Measurements from ENCODE around the gene C4orf17.
"Not testable (repeated sequence)": the region's sequence is repeated elsewhere in the genome, so short reads cannot be mapped to it uniquely, and the experiment has no call there.

C4orf17 gene

DNA sequence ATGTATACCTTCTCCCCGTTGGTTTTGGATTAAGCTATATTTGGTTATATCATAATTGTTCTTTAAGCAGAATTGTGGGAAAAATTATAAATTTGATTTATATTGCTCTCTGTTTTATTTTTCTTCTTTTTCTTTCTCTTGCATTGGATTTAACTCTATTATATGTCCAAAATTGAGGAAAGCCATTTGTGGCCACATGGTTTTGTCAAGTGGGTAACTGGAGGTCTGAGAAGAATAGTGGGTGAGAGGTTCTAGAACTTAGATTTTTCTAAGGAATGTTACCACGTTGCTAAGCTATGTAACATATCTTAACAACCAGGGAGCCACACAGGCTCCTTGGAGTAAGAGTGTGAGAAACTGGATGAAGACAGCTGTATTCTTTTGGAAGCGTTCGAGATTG lies at the start of gene C4orf17:
Gene C4orf17 (plus strand): TSS at position 301 of the 400 bp plus-strand sequence. CDS start 2,061 bp downstream, outside the sequence.
- DNase-seq, result no peak

DNA sequence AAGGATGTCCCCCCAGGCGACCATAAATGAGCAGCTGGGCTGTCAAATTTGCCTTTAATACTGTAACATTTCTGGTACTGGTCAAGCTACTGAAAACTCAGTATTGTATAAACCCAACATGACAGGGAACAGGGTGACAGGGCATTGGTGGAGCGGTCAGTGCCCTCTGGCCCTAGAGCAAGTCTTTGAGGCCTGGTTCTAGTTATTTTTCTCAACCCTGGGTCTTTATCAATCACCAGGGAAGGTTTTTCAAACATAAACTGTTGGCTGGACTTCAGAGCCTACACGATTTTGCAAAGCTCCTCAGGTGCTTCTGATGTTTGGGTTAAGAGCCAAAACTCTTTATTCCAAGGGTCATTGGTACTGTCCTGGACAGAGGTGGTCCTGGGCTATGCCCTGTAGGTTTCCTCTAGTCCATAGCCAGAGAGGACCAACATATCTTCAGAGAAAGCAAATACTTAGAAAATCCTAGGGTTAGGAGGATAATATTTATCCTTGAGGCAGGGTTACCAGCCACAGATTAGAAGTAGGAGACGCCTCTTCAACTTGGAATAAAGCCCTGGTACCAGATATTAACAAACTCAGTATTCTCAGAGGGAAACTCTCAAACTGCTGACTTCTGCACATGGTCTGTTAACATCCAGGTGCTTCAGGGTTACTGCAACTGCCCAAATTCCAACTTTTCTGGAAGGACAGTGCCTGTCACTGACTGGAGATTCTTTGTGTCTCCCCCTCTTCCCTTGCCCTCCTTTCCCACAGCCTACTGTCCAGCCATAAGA lies 49.0 kb upstream of the C4orf17 start:
- DNase-seq, result no peak

DNA sequence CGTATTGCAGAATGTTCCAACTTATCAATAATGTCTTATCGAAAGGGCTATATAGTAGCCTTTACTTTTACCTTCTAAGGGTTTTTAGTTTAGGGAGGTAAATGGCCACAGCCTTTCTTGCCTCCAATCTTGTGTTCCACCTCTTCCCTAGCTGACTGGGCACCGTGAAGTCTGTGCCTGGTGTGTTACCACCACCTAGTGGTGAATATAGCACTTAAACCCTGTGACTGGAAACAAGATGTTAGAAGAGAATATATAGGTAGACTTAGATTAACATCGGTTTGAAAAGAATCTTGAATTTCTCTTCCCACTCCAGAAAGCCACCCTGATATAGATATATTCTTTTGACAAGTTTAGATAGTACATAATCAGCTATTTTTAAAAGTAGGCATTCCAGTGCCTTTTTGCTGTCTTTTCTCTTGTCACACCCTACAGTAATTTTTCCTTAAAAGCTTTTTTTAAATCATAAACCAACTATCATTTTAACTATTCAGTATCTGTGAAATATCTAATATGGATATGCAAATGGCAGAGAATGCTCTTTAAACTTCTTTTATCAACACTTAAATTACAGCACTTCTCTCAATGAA lies 47.9 kb upstream of the C4orf17 start:
- peak; percentile 45 for DNase-seq

DNA sequence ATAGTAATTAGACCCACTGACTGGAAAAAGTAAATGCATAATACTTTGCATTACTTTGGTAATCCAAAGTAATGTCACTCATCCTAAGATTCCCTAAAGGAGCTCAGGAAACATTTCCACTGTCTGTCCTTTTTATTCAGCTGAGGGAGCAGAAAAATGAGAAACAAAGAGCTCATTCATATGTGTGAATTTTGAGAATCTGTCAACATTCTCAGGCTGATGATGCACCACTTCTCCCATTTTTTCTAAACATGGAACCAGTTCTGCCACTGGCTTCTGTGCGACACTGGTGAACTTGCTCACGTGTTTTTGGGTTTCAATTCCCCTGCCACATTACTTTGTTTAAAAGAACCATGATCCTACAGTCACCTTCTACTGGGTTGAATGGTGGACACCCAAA lies 47.3 kb upstream of the C4orf17 start:
- DNase-seq, result no peak

DNA sequence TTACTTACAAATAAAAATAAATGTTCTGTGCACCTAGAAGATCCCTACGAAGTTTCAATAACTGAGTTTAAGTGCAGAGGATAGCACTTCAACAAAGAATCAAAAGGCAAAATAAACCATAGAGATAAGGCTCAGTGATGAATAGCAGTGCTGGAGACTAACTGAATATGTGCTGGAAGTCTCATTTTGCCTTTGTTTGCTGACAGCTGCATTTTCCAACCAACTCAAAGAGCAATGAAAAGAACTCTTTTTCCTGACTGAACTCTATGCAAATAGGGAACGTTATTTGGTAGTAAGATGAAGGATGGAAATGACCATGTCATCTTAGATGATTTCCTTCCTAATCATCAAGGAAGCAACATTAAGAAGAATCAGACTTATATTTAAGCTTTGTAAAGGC lies 42.9 kb upstream of the C4orf17 start:
- no peak for DNase-seq

DNA sequence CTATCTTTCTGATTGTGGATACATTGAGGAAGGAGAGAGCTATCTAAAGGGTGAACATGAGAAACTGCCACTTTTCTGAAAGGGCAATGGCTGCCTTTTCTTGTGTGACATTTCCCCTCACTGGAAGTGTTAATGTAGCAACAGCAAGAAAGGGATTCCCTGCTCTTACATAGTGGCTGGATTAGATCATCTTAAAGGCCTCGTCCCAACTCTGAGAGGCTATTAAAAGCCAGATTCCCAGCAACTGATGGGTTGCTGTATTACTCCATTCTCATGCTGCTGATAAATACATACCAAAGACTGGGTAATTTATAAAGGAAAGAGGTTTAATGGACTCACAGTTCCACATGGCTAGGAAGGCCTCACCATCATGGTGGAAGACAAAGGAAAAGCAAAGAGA lies 41.9 kb upstream of the C4orf17 start:
- DNase-seq, result no peak

DNA sequence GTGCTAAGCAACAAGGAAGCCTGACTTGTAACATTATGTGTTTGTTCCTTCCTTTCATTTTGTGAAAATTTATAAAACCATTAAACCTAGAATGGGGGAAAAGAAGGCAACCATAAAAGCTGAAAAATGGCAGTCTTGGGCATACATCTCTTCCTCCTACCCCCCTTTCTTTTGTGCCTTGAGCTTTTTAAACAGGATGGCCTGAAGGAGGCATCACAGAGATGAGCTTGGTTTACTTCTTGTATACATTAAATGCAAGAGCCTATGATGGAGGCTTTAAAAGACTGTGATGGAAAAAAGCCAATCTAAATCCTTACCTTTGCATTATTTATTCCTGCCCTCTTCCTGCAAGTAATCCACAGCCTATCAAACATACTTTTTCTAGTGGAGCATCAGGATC lies 39.5 kb upstream of the C4orf17 start:
- no peak for DNase-seq

DNA sequence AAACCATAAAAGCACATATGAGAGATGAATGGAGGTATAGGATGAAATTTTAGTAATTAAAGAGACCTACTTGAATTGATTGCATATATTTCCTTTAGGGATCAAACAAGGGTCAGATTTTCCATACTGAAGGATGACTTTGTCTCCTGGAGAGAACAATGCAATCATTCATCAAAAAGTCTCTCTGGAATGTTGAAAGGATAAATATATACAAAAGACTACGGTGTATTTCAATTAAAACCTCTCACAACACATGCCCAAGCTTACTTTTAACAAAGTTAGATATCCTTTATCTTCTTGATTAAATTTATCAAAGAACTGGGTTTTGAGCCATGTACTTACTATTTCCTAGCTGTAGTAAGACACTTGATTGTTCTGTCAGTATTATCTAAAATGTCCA lies 38.9 kb upstream of the C4orf17 start:
- DNase-seq, result no peak

DNA sequence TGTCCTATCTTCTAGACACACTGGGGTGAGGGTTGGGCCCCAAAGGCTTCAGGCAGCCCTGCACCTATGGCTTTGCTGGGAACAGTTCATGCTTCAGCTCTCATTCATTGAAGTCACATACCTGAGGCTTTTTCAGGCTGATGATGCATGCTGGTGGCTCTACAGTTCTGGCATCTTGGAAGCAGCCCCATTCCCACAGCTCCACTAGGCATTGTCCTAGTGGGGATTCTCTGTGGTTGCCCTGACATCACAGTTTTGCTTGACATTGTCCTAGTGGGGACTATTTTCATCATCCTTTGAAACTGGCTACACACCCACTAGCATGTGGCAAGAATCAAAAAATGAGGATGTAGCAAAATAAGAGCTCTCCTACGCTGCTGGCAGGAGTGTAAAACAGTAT lies 37.7 kb upstream of the C4orf17 start:
- no peak for DNase-seq

DNA sequence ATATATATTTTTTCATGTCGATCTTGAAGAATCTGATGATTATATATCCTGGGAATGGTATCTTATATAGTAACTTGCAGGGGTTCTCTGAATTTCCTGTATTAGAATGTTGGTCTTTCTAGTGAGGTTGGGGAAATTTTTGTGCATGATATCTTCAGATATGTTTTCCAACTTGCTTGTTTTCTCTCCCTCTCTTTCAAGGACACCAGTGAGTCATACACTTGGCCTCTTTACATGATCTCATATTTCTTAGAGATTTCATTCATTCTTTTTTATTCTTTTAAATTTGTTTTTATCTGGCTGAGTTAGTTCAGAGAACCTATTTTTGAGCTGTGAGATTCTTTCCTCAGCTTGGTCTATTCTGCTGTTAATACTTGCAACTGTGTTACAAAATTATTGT lies 27.2 kb upstream of the C4orf17 start:
- DNase-seq, result no peak

DNA sequence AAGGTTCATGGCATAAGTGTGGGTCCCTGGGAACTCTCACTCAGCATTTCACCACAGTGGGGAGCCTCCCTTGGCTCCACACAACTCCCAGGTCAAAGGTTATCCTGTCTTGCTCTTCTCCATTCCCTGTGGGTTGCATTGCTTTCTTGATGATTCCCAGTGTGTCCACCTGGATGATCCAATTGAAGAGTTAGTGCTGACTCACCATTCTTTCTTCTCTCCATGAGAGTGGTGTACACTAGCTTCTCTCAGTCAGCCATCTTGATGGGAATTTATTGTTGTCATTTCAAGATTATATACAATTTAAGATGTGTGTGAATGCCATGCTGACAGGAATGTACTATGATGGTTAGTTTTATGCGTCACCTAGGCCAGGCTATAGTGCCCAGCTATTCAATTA lies 25.6 kb upstream of the C4orf17 start:
- DNase-seq, result no peak

DNA sequence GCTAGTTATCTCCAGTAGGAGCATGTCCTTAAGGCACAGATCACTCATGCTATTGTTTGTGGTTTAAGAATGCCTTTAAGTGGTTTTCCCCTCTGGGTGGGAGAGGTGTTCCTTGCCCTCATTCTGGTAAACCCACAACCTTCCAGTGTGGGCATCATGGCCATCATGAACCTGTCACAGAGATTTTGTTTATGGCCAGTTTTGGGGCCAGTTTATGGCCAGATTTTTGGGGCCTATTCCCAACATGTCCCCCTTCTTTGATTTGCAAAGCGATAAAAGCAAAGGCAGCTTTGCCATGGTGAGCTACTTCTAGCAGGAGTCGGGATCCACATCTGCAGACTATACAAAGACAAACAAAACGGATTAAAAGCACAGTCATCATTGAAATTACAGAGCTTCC lies 24.2 kb upstream of the C4orf17 start:
- not testable (repeated sequence) for DNase-seq

DNA sequence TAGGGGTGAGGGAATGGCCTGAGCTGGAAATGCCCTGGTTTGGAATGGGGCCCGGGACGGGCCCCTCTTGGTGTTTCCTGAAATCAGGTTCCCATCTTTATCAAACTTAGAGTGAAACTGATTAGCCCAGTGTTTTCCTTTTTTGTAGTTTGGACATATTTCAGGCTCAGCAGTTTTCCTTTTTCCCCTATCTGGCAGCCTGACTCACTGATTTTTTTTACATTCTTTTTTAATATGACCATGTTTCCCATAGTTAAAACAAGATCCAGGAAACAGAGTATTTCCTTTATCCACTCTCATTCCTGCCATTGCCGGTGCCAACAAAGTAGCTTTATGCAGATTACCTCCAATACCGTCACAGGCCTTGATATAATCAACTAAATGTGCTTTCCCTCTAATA lies 20.5 kb upstream of the C4orf17 start:
- no peak for DNase-seq

DNA sequence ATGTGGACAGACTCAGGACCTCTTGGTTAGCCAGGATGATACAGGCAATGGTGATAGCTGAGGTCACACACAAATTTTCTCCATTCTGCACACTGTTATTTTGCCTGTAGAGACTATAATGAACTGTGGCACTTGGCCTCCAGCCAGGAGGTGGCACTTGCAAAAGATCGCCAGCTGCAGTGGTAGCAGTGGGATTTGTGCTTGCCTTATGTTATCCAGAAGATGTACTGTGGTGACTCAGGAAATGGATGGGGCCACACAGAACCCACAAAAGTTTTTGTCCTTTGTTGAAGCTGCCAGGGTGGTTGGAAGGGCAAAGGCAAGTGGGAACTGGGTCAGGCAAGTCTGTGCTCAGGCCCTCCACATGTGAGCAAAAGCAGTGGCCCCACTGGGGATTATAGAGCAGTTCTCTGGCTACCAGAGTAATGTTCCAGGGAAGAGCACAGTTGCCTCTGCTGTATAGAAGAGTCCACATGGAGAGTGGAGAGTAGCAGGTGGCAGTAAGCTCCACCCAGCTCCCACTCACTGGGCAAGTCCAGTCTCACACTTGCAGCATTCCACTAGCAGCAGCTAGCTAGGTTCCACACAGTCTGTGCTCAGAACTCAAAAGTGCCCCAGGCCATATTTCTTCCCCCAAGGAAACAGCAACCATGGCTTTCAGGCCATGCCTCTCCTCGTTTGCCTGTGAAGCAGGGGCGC lies 5.9 kb upstream of the C4orf17 start:
- no peak for DNase-seq

DNA sequence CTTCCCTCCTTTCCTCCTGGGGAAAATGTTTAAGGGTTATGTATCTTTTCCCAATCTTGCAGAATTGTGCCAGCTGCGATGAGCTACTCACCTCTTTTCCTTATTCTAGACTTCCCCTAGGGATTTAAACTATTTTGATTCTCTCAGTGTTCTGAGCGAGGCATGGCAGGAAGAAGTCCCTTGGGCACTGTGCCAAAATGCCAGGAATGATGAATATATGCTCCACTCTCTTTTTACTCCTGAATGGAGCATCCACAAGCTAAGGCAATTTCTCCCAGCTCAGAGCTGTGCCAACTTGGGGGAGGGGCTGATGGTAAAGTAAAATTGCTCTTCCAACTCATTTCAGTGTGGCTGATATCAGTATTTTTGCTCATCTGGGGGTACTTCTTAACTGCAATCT lies 4.0 kb upstream of the C4orf17 start:
- DNase-seq, result no peak

DNA sequence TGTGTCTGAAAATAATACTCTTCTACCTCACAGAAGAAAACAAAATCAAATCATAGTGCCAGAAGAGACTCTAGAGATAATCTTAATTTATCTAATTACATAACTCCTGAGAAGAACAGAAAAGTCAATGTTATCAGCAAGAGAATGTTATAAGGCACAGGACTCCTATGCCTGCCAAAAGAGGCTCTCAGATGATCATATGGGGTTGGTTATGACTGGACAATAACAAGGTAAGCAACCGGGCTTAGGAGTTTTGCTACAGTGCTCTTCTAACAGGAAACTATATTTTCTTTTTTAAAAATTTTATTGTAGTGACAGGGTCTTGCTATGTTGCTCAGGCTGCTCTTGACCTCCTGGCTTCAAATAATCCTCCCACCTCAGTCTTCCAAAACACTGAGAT lies 3.5 kb upstream of the C4orf17 start:
- DNase-seq, result no peak

DNA sequence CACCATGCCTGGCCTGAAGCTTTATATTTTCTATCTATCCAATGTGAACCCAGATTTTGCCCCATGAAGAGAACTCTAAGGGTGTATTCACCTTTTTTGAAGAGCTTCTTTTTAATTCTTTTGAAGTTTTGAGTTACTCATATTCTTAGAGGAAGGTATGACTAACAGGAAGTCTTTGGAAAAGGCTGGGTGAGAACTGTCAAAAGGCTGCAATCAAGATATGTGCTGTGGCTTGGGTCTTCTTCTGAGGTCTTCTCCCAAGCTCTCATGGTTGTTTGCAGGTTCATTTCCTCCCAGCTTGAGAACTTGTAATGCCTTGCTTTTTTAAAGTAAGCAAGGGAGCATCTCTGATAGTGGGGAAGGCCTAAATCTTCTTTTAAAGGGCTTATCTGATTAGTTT lies 3.1 kb upstream of the C4orf17 start:
- no peak for DNase-seq

DNA sequence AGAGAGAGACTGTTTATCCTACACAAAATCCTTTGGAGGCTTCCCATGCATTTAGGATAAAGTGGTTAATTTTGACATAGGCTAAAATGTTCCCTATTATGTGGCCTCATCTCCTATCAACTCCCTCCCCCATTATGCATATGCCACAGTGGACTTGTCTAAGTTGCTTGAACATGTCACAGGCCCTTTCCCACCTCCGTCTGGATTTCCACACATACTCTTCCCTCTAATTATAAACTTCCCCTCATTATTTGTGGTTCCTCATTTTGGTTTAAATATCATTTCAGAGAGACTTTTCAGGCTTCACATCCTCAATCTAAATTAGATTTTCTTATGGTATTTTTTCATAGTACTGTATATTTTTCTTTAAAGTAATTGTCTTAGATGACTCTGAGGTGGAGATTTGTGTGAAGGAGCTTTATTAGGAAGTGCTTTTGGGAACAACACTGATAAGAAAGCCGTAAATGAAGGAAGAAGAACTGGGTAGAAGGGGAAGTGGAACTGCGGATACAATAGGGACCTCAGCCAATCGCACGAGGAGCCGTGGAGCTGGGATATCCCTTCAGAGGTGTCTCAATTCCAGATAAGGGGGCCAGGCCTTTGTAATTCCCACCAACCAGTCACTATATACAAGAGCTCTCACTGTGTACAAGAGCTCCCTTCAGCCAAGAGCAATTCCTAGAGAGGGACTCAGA lies 7.9 kb downstream of the C4orf17 start:
- no peak for DNase-seq

DNA sequence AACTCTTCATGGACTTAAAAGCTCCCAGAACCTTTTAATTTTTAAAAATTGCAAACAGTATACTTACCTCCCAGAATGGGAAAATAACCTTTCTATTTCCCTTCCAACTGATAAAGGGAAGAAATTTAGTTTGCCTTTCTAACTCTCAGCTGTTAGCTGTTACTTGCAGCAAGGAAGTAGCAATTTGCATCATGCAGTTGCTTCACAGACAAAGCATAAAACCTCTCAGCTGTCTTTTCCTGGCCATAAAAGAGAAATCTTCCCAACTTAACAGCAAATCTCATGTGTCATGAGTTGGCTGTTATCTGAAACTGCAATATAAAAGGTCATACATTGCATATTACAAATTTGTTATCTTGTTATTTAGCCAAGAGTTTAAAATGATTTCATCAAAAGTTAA lies 18.4 kb downstream of the C4orf17 start:
- no peak for DNase-seq

DNA sequence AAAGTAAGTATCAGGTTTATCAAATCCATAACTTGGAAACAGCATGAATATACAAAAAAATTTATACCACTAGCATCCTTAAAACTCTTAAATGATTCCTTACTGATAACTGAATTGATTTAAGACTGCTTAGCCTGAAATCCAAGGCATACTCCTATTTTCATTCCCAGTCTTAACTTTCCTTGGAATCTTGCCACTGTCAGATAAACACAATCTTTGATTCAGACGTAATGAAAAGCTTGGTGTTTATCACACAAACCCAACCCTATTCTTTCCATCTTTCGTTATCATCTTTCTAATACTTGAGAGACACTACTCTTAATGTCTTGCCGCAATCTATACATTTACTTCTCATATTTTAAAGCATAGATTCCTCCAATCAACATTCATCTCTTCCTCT lies 19.1 kb downstream of the C4orf17 start:
- no peak for DNase-seq

DNA sequence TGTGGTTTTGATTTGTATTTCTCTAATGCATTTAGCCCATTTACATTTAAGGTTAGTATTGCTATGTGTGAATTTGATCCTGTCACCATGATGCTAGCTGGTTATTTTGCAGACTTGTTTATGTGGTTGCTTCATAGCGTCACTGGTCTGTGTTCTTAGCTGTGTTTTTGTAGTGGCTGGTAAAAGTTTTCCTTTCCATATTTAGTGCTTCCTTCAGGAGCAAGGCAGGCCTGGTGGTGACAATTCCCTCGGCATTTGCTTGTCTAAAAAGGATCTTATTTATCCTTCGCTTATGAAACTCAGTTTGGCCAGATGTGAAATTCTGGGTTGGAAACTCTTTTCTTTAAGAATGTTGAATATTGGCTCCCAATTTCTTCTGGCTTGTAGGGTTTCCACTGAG lies 23.9 kb downstream of the C4orf17 start:
- DNase-seq, result not testable (repeated sequence)

DNA sequence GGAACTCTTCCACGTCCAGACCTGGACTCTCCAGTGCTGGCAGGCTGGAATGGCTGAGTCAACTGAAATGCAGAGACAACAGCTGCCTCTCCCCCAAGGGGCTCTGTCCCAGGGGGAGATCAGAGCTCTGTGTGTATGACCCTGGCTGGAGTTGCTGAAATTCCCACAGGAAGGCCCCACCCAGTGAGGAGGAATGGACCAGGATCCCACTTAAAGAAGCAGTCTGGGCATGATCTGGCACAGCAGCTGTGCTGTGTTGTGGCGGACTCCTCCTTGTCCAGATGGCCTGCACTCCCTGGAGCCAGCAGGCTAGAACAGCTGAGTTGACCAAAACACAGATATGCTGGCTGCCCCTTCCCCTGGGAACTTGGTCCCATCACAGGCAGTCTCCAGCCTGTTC lies 25.4 kb downstream of the C4orf17 start:
- DNase-seq, result no peak

DNA sequence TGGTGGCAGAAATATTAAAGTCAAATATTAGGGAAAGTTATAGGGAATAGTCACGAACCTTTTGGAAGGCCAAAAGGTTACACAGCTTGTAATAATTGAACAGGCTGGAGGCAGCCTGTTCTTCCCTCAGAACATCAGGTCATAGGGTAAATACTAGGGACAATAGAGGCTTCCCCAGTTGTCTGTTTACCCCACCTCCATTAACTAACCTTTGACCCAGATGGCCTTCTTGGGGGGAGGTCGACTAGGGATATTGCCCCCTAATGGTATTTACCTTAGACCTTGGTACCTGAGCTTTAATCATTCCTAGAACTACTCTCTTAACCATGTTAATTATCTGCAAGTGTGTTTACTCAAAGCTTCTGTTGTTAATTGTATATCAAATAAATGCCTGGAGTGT lies 26.0 kb downstream of the C4orf17 start:
- no peak for DNase-seq

DNA sequence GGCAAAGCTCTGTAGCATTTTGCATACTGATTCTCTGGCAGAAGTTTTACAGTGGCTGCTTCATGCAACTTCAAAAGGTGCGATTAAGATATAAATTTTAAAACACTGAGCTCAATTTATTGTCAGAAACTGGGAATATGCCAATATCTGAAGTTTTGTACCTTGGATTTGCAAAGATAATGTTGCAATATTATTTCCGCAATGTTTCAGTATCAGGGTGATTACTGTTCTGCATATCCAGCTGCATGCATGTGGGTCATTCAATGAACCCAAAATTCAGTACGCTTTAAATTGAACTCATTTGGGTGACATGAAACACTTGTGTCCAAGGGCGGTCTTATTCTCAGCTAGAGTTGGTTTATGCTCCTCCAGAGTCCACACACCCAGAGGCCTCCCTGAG lies 26.9 kb downstream of the C4orf17 start:
- DNase-seq, result no peak

Measured in DMS153 (cell line).